Ovary (tissue), 9 donors: ENCODE data around the gene PTPRN2. TPM values are rescaled to one million over a fixed set of nuclear protein-coding genes. Genes with fewer than 3 reads are reported as not detected.

Source experiments
- DNase-seq, 5 donors: peaks; one replicate each; pipeline ENCODE4 v3.0.0-alpha.2; 2019 to 2020
- H3K27ac ChIP-seq, 2 donors: fragments of 200-600 bp; one replicate each; pipeline versions ENCODE4 v1.5.1 to v1.8.0; 2019 to 2022
- H3K27me3 ChIP-seq: fragments of 200-600 bp; one replicate; pipeline ENCODE4 v1.8.0; 2022
- H3K36me3 ChIP-seq: fragments of 200-600 bp; sonication (generic); one replicate; pipeline ENCODE4 v1.5.1; 2019
- H3K4me1 ChIP-seq: one replicate; pipeline ENCODE4 v1.8.1; 2013; ENCODE audit warnings: mild to moderate bottlenecking, moderate library complexity; ENCODE audit not compliant: insufficient read depth
- H3K4me3 ChIP-seq: fragments of 200-600 bp; sonication (generic); one replicate; pipeline ENCODE4 v1.5.1; 2017
- H3K9me3 ChIP-seq, 2 donors: fragments of 200-600 bp in 1 of 2; sonication (generic) in 1 of 2; one replicate each; pipeline versions ENCODE4 v1.5.1 to v1.8.1; 2013 to 2019; ENCODE audit warnings: mild to moderate bottlenecking in 1 of 2, moderate library complexity in 1 of 2
- EP300 ChIP-seq: sonication (generic); formaldehyde crosslinking; IDR thresholded peaks from one replicate; pipeline ENCODE4 v1.6.1; 2017; ENCODE audit warnings: antibody characterized with exemption
- POLR2A ChIP-seq: fragments of 450-650 bp; IDR thresholded peaks from one replicate; pipeline ENCODE4 v1.6.1; 2017; ENCODE audit warnings: antibody characterized with exemption, mild to moderate bottlenecking, moderate library complexity
- WGBS, 3 donors: extraction: QIAGEN DNeasy Blood & Tissue Kit in 1 of 3; methylation state at CpG; one replicate each; pipeline versions ENCODE4 v1.1.5 to v1.1.7; 2013 to 2017; 5-methylcytosine and 5-hydroxymethylcytosine counted together
- intact Hi-C, 4 donors: fragments of 100-400 bp; cut with DNase I; formaldehyde crosslinking; loops; one replicate each; pipeline versions ENCODE4 v1.11.0 to v1.15.1; 2022 to 2023
- polyA plus RNA-seq, 2 donors: library from polyadenylated mRNA; stranded (reverse); fragments of 200-250 nt in 1 of 2; fragments of 350-450 nt in 1 of 2; fragmentation: Illumina TruSeq in 1 of 2; extraction: RNeasy Lipid Tissue Mini Kit (QIAGEN cat#74804) in 1 of 2; gene quantifications; one replicate each; pipeline ENCODE4 v1.2.3, GENCODE V29; 2013 to 2014
- total RNA-seq, 7 donors: library from RNA; depleted of rRNA in 2 of 7; stranded (reverse); fragments of >200 nt in 2 of 7; fragmentation: NEBNext Ultra II Directional in 3 of 7; extraction: Animal tissue kit (Norgen Biotek cat#: 25700) in 3 of 7; gene quantifications; one replicate each; pipeline versions ENCODE4 v1.1.0 to v1.2.4, GENCODE V29; 2016 to 2023
- TF ChIP-seq, protein P1 (sequence below), 3 donors: fragments of 450-650 bp in 2 of 3; fragments of 200-600 bp in 1 of 3; IDR thresholded peaks; one replicate each; pipeline versions ENCODE4 v1.5.1 to v1.8.0; 2016 to 2022; ENCODE audit warnings: antibody characterized with exemption in 3 of 3, mild to moderate bottlenecking in 1 of 3
- donor health status: DM: no; HTN: no; CAD: no; lungs with moderate emphysema.
- donor health status: DM: no; HTN: no; CAD: no.
- donor health status: Bipolar disorder and iron deficiency.
- donor health status: DM: yes; HTN: yes; CAD: no.
- donor health status: DM: no; HTN: no; CAD: no.
- donor health status: DM: yes; HTN: yes; CAD: no.

The PTPRN2 gene
- total and polyA plus RNA-seq, 9 donors, result 3.5 to 11.1 (median 5.9) TPM

DNA sequence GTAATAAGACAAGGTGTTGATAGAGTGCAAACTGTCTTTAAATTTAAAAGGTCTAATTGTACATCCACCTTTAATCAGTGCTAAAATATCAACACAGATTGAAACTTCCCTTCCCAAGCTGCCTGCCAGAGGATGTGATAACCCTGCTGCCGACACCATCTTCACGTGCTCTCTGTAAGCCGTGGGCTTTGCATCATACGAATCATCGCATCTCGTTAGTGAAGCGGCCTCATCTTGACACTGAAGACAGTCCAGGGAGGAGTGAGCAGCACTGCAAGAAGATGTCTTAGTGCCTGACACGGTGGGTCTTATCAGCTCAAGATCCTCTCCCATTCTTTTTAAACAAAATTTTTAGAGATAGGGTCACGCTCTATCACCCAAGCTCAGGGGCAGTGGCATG lies 518.8 kb downstream of the PTPRN2 start:
- DNase-seq, result no peak
- Histone ChIP-seq H3K9me3 (no peaks in the 10 kb centered on the region), H3K27ac (no peak overlapping the region), H3K36me3 (no peaks in the 10 kb centered on the region), H3K4me1 (no peaks in the 10 kb centered on the region), H3K27me3 (no peaks in the 10 kb centered on the region), H3K4me3 (no peak overlapping the region)
- no peak for TF ChIP-seq EP300
- TF ChIP-seq, protein P1, sequence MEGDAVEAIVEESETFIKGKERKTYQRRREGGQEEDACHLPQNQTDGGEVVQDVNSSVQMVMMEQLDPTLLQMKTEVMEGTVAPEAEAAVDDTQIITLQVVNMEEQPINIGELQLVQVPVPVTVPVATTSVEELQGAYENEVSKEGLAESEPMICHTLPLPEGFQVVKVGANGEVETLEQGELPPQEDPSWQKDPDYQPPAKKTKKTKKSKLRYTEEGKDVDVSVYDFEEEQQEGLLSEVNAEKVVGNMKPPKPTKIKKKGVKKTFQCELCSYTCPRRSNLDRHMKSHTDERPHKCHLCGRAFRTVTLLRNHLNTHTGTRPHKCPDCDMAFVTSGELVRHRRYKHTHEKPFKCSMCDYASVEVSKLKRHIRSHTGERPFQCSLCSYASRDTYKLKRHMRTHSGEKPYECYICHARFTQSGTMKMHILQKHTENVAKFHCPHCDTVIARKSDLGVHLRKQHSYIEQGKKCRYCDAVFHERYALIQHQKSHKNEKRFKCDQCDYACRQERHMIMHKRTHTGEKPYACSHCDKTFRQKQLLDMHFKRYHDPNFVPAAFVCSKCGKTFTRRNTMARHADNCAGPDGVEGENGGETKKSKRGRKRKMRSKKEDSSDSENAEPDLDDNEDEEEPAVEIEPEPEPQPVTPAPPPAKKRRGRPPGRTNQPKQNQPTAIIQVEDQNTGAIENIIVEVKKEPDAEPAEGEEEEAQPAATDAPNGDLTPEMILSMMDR (IDR thresholded peaks at IDR 0.05), result no peak
- no peak for TF ChIP-seq POLR2A
- intact Hi-C loops, result no loop called here
- WGBS, 3 donors, result 55 to 72% (median 66%) methylated on average over 9 of the region's 9 CpGs

DNA sequence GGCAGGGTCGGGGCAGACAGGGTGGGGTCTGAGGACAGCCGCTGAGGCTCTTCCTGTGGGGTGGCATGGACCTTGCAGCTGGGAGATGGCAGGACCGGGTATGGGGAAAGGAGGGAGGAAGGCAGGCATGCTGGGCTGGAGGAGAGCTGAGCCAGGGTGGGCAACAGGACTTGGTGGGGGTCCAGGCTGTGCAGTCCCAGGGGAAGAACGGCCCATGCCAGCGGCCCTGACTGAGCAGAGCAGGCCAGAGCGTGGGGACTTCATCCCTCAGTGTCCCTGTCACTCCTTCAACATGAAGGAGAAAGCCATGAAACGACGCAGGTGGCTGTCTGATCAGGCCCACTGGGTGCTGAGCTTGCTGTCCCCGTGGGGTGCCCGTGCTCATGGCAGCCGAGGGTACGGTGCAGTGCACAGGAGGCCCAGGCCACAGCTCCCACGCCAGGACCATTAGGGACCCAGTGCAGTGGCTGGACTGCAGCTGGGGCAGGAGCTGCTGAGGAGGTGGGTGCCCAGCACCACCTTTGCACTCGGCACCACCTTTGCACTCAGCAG lies 519.6 kb downstream of the PTPRN2 start:
- no peak for TF ChIP-seq EP300
- TF ChIP-seq, protein P1 (IDR thresholded peaks at IDR 0.05), result no peak
- no peak for TF ChIP-seq POLR2A
- intact Hi-C loops, result no loop called here
- H3K27me3 ChIP-seq, result no peaks in the 10 kb centered on the region
- H3K9me3 ChIP-seq, result no peaks in the 10 kb centered on the region
- no peak overlapping the region for H3K4me3 ChIP-seq
- no peaks in the 10 kb centered on the region for H3K36me3 ChIP-seq
- DNase-seq, result no peak
- no peaks in the 10 kb centered on the region for H3K4me1 ChIP-seq
- WGBS, 3 donors, result 90 to 92% (median 90%) methylated on average over 12 to 14 of the region's 14 CpGs
- H3K27ac ChIP-seq, result no peak overlapping the region

DNA sequence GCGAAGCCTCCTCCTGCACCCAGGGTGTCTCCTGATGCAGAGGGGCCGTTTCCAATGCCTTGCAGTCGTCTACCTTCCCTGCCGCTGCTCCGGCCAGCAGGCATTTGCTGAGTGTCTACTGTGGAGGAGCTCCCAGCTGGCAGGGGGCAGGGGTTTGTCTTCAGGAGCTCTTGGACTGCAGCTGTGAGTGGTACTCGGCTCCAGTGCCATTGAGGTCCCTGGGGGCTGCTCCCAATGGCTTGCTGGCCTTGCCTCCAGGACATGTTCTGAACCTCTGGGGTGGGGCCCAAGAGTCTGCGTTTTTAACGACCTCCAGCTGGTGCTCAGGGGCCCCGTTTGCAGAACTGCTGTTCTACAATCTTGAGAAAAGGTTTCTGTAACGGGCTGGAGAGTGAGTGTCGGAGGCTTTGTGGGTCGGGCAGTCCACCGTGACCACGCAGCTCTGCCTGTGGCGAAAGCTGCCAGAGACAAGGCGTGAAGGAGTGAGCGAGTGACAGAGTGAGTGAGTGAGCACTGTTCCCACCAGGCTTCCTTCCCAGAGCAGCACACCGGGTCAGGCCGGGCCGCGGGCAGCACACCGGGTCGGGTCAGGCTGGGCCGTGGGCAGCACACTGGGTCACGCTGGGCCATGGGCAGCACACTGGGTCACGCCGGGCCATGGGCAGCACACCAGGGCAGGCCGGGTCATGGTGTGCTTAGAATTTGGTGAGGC lies 520.2 kb downstream of the PTPRN2 start:
- TF ChIP-seq EP300 (no peak), POLR2A (no peak)
- TF ChIP-seq, protein P1 (IDR thresholded peaks at IDR 0.05), result no peak
- intact Hi-C loops, result no loop called here
- no peak for DNase-seq

DNA sequence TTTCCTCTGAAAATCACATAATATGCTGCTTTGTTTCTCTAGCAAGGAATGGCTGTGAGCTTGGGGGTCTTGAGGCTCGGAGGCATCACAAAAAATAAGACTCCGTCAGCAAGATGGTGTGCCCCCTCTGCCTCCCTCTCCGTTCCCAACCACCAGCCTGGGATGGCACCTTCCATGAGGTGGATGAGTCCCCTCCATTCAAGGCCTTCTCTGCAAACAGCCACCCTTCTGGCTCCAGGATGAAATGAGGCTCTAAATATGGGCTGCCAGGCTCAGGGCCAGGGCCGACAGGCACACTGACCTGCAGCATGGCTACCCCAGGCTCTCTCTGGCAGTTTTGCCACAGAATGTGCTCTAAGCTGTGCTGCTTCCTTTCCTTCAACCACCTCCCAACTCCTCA lies 521.5 kb downstream of the PTPRN2 start:
- H3K27me3 ChIP-seq, result no peaks in the 10 kb centered on the region
- TF ChIP-seq, protein P1 (IDR thresholded peaks at IDR 0.05), result no peak
- no peak for TF ChIP-seq POLR2A
- TF ChIP-seq EP300, result no peak
- H3K4me1 ChIP-seq, result no peaks in the 10 kb centered on the region
- peaks cover 0 to 6% of the 10 kb centered on the region in 2 donors for H3K9me3 ChIP-seq
- no peak overlapping the region for H3K27ac ChIP-seq
- intact Hi-C loops, result no loop called here
- no peak overlapping the region for H3K4me3 ChIP-seq
- H3K36me3 ChIP-seq, result no peaks in the 10 kb centered on the region
- no peak for DNase-seq
- 75 to 83% (median 83%) methylated on average over 4 of the region's 4 CpGs for WGBS, 3 donors

More for the DNA sequence above, 520.2 kb downstream of the PTPRN2 start:
- 66 to 79% (median 76%) methylated on average over 27 to 28 of the region's 28 CpGs for WGBS, 3 donors
- no peak overlapping the region for H3K4me3 ChIP-seq
- no peak overlapping the region for H3K27ac ChIP-seq
- H3K9me3 ChIP-seq, result peaks cover 0 to under 1% of the 10 kb centered on the region in 2 donors
- no peaks in the 10 kb centered on the region for H3K27me3 ChIP-seq
- H3K36me3 ChIP-seq, result no peaks in the 10 kb centered on the region
- H3K4me1 ChIP-seq, result no peaks in the 10 kb centered on the region
